ENCODE data around the gene KIF18B.

The KIF18B gene

GRCh38 chr17:44935116-44935515 lies 12.5 kb downstream of the KIF18B start:
- no peak for DNase-seq

GRCh38 chr17:44934745-44935105 lies 12.8 kb downstream of the KIF18B start:
- no peak for DNase-seq

DNA sequence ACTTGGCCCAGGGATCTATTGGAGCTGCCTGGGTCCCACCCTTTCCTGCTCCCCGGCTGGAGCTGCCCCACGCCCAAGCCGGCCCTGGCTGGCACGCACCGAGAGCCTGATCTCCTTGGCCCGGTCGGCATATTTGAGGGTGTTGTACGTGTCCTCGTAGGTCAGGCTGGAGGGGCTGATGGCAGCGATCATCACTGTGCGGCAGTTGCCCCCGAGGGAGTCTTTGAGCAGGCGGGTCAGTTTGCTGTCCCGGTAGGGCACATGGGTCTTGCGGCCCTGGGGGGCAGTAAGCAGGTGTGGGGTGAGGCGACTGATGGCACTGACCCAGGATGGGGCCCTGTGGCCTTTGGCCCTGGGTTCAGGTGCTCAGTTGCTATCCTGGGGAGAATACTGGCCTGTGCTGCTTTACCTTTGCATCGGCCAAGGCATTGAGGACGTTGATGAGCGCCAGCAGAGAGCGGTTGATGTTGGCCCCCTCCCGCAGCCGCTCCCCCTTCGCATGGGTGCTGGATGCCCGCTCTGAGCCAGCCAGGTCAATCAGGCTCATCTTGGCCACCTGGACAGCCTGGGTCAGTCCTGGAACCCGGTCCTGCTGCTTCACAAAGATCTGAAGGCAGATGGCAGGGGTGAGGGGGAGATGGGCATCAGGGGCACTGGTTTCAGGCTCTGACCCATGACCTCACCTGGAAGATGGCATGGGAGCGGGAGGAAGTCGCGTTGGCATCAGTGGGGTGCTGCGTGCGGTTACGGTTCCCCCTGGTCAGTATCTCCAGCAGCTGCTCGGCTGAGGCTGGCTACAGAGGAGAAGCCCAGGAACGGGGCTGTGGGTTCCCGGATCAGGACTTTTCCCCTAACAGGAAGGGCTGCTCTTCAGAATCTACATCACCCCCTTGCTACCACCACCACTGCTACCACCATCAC lies 13.5 kb downstream of the KIF18B start:
- no peak for DNase-seq

DNA sequence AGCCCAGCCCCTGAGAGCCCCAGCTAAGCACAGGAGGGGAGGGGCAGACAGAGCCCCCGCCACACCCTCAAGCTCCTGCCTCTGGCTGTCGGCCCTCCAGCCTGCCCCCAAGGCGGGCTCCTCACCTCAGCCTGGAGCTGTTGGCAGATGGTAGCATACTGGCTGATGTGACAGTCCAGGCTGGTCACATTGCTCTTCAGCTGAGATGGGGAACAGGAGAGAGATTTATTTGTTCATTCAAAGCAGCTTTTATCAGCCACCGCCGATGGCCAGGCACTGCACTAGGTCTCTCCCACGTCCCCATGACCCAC lies 14.8 kb downstream of the KIF18B start:
- no peak for DNase-seq

DNA sequence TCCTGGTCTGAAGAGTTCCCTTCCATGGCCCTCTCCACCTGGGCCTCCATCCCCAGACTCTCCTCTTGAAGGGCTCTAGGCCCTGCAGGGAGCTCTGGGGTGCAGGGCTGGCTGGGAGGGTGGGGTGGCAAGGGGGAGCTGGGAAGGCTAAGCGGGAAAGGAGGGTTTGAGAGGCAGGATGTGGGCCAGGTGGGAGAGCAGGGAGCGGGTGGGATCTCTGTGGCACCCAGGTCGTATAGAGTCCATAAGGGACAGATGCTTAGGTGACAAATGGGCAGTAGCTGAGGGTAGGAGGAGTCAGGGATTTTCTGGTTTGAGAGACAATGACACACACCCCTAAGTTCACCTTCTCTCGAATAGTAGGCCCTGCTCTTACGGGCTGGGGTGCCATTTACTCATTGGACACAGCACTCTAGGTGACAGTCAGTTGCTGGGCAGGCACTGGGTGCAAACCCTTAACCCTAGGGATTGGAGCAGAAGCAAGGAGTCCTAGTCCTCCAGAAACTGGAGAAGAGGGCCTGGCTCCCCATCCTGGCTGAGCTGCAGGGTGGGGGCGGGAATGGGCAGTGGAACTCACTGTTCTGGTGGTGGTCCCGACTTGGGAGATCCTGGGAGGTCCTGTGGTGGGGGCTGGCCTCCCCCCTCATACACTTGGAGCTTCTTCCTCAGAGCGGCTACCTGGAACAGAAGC lies 15.3 kb downstream of the KIF18B start:
- no peak for DNase-seq

DNA sequence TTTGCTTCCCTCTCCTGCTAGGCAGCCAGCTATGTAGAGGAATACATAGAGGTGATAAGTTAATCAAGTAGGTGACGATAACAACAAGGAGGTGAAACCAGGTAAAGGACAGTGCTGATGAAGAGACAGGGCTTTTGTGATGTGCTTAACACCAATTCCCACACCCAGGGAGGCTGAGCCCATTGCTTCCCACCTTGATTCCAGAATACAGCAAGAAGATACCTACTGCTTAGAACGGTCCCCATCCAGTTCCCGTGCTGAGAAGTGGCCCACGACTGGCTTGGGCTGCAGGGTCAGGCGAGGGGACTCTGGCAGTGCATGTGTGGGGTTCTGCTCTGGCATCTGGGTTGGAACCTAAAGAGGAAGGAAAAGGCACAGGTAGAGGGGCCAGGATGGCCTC lies 16.2 kb downstream of the KIF18B start:
- DNase-seq: no peak

DNA sequence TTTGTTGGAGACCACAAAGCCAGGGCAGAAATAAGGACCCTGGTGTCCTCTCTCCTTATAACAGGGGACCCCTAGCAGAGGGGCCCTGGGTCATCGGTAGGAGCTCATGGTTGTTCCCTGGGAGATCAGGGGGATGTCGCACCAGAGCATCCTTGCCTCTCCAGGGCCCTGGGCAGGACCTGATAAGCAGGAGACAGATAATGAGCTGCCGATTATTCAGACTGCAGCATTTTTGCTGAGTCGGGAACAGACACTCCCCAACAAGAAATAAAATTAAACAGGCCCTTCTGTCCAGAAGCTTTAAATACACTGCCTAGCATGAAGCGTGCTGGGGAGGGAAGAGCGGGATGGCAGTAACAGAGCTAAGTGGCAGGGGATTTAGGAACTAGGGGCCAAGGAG lies 16.9 kb downstream of the KIF18B start:
- DNase-seq: no peak

DNA sequence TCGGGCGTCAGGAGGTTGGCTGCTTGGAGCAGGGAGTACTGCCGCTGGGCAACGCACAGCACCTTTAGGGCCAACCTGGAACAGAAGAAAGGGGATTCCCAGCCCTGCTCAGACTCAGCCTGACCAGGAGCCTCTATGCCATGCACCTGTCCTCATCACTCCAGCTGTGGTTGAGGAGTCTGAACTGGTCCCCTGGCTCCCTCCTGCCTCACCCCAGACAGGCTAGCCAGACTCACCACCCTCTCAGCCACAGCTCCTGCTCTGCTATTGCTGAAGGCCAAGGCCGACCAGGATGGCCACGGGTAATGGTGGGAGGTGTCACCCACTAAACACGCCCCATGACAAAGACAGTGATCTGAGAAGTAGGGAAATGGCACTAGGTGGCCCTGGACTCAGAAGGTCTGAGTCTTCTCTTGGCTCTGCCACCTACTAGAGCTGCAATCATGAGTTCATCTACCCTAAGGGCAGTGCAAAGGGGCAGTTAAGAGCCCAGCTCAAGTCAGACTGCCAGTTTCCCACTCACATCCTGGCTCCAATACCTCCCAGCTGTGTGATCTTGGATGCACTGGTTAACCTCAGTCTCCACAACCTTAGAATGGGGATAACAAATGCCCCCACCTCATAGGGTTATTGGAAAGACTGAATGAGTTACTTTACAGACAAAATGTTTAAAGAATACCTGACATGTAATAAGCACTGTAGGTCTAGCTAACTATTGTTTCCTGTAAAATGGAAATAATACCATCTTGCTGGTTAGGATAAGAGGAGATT lies 18.4 kb downstream of the KIF18B start:
- no peak for DNase-seq

GRCh38 chr17:44928136-44928535 lies 19.4 kb downstream of the KIF18B start:
- DNase-seq: no peak

DNA sequence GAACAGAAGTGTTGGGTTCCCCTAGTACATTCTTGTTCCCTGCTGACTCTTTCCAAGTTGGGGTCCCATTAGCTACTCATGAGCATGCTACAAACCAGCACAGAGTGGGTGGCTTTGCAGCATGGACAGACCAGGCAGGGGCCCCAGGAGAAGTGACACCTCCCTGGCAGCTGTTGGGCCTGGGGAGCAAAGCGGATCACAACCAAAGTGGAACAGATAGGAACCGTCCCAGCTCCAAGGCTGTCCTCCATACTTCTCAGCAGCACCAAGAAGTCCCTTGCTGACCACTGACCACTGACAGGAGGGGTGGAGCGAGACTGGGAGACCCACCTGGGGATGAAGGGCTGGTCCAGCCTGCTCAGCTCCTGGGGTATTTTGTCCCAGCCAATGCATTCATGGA lies 19.9 kb downstream of the KIF18B start:
- no peak for DNase-seq

- no peak for DNase-seq
Observed at GRCh38 chr17:44926821-44927525, 20.6 kb downstream of the KIF18B start.

DNA sequence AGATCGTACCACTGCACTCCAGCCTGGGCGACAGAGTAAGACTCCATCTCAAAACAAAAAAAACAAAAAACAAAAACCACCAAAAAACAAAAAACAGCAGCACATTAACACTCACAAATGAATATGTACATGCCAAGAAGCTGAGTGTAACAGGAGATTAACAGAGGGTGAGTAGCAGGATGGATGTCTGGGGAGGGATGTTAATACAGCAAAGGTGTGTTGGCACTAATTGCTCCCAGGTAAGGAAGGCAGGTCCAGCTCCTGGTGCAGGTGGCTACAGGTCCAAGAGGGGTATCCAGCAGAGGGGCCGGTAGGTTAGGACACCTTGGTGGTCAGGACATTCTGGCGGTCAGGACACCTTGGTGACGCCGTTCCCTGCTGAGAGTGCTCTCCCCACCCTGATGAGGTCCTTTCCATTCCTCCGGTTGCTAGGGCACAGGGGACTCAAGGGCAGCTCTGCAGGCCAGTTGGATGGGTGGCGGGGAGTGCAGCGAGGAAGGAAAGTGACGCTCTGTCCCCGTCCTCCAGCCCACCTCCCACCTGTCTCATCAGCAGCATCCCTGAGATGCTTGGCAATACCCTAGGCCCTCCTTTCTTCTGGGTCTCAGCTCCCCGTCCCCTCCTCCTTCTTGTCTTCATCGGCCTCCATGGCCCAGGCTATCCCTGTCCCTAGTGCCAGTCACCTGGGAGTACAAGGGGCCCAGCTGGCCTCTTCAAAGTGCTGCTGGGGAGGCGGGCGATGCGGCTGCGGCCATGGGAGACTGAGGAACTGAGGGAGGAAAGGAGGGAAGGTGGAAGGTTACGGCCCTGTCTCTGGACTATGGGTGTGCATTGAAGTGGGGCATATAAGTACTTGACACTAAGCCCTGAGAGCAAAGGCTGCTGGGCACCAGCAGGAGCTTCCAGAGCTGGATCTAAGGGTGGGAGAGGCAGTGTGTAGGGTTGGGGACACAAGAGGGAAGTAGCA lies 21.6 kb downstream of the KIF18B start:
- no peak for DNase-seq

- DNase-seq: no peak
Observed at GRCh38 chr17:44924107-44924544, 23.4 kb downstream of the KIF18B start.

- no peak for DNase-seq
Observed at GRCh38 chr17:44922746-44923470, 24.7 kb downstream of the KIF18B start.

GRCh38 chr17:44922136-44922535 lies 25.4 kb downstream of the KIF18B start:
- DNase-seq: no peak

GRCh38 chr17:44921122-44921882 lies 26.3 kb downstream of the KIF18B start:
- DNase-seq: no peak

GRCh38 chr17:44920565-44920940 lies 27.0 kb downstream of the KIF18B start:
- no peak for DNase-seq

GRCh38 chr17:44919885-44920564 lies 27.5 kb downstream of the KIF18B start:
- peak; percentile 44 for DNase-seq

- no peak for DNase-seq
Observed at GRCh38 chr17:44919411-44919810, 28.2 kb downstream of the KIF18B start.

- DNase-seq: no peak
Observed at GRCh38 chr17:44918006-44918405, 29.6 kb downstream of the KIF18B start.

Measured in central memory CD4-positive, alpha-beta T cell (primary cell).